Measurements from ENCODE around the gene WDR27.

Gene WDR27

DNA sequence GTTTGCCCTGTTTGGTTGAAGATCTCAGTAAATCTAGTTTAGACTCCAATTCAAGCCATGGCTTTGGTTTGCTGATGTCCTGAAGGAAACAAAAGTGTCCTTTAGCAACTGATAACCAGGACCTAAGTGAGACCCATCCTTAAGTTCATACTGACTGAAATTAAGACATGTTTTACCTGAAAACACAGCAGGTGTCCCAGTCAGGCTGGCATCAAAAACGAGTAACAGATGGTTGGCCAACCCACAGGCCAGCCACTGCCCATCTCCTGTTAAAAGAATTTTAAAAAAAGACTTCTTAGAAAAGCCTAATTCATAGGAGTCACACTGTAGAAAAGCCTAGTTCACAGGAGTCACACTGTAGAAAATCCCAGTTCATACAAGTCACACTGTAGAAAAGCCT, 58.3 kb downstream of the WDR27 start:
- TF ChIP-seq, protein P1, sequence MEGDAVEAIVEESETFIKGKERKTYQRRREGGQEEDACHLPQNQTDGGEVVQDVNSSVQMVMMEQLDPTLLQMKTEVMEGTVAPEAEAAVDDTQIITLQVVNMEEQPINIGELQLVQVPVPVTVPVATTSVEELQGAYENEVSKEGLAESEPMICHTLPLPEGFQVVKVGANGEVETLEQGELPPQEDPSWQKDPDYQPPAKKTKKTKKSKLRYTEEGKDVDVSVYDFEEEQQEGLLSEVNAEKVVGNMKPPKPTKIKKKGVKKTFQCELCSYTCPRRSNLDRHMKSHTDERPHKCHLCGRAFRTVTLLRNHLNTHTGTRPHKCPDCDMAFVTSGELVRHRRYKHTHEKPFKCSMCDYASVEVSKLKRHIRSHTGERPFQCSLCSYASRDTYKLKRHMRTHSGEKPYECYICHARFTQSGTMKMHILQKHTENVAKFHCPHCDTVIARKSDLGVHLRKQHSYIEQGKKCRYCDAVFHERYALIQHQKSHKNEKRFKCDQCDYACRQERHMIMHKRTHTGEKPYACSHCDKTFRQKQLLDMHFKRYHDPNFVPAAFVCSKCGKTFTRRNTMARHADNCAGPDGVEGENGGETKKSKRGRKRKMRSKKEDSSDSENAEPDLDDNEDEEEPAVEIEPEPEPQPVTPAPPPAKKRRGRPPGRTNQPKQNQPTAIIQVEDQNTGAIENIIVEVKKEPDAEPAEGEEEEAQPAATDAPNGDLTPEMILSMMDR (IDR thresholded peaks at IDR 0.05; ENCODE audit: low read depth, low read length, missing control alignments): no peak
- no peak overlapping the region for H3K4me3 ChIP-seq (ENCODE audit: low read depth, low read length)
- no peak for DNase-seq (ENCODE audit: low read depth)

DNA sequence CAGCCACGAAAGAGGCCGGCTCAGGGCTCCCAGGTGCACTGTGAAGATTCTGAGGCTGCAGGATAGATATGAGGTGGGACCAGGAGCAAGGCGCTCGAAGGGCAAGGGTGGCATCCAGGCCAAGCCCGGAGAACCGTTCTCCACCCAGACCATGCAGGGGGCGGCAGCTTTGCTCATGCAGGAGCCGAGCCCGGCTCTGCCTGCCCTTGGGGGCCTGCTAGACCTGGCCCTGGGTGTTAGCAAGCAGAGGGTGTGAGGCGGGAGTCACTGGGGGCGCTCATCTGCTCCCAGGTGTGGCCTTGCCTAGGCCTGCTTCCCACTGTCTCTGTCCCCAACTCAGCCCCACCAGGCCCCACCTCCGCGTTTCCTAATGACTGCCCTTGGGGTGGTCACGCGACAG, 59.4 kb downstream of the WDR27 start:
- TF ChIP-seq, protein P1 (IDR thresholded peaks at IDR 0.05; ENCODE audit: low read depth, low read length, missing control alignments): no peak
- no peak for DNase-seq (ENCODE audit: low read depth)
- no peak overlapping the region for H3K4me3 ChIP-seq (ENCODE audit: low read depth, low read length)

DNA sequence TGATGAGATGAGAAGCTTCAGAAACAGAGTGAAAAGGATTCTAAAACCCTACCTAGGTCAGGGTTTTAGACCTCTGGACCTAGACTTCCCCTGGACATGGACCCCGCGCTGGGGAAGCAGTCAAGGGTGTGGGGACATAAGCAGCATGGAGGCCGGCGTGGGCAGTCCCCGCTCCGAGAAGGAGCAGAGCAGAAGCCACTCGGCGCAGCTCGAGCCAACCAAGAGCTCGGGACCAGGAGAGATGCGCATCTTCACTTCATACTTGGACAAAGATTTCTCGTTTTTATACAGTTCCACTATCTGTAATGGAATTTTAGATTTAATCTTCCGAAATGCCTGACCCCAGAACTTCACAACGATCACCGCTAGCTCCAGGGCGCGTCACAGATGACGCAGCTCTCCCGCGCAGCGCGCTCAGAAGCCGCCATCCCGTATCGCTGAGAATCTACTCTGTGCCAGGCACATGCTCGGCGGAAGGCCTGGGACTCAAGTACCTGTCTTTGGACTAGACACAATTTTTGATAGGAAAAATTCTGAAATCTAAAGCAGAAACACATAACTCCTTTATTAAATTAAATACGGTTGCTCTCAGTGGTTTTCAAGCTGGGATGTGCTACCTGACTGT, 60.3 kb downstream of the WDR27 start:
- TF ChIP-seq, protein P1 (IDR thresholded peaks at IDR 0.05; ENCODE audit: low read depth, low read length, missing control alignments): no peak
- no peak overlapping the region for H3K4me3 ChIP-seq (ENCODE audit: low read depth, low read length)
- no peak for DNase-seq (ENCODE audit: low read depth)

DNA sequence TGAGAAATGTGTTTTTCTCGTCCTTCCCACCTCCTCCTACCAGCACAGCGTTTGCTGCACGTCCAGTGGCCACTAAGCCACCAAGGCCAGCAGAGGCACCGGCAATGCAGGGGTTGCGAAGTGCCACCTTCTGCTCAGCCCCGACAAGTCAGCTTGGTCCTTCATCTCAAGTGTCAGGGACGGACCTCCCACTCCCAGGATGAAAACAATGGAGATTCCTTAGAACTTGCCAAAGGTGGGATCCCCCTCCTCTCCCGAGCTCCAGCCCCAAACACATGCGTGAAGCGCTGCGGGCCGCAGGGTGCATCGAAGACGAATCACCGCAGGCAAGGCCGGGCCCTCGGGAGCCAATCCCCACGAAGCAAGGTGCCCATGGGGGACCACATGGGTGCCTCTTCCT, 60.8 kb downstream of the WDR27 start:
- H3K4me3 ChIP-seq (ENCODE audit: low read depth, low read length): no peak overlapping the region
- TF ChIP-seq, protein P1 (IDR thresholded peaks at IDR 0.05; ENCODE audit: low read depth, low read length, missing control alignments): no peak
- DNase-seq (ENCODE audit: low read depth): no peak

DNA sequence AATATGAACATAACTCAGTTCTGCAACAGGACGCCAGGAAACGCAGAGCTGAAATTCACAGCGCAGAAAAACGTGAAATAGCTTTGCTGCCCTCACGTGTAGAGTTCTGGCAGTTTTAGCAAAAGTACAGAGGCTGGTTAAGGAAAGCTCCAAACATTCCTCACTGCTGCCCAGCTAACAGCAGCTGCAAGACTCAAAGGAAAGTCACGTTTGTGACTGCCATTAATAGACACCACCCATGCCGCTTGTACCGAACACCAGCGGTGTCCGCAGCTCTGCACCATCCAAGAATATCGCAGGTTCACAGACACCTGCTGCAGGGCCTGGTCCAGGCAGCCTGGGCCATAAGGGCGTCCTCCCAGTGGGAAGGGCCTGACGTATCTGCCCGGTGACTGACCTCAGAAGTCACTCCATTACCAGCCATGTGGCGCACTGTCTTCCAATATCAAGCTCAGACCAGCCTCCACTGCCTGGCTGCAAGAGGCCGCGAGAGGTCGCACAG, 61.4 kb downstream of the WDR27 start:
- no peak overlapping the region for H3K4me3 ChIP-seq (ENCODE audit: low read depth, low read length)
- TF ChIP-seq, protein P1 (IDR thresholded peaks at IDR 0.05; ENCODE audit: low read depth, low read length, missing control alignments): no peak
- DNase-seq (ENCODE audit: low read depth): no peak

DNA sequence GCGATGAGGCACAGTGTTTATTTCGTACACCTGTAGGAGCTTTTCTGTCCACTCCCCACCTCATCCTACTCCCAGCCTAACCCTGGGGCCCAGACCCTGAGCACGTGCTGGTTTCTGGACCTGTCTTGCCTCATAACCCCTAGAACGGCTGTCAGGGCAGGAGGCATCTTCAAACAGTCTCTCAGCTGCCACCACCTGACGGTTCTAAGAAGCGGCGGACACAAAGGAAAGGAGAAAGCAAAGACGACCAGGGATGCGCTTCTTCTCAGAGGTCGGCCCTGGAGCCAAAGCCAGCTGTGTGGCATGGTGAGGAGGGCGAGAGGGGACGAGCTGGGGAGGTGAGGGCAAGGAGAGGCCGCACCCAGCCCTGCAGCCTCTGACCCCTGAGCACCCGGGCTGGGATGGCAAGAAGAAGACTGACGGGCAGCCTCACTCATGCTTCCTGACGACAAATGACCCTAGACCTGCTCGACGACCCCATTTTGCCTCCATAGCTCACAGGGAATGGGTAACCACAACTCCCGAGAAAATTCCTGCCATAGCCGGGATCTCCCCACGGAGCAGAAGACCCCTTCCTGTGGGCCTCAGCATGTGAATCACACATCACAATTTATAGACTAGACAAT, 62.1 kb downstream of the WDR27 start:
- DNase-seq (ENCODE audit: low read depth): no peak
- TF ChIP-seq, protein P1 (IDR thresholded peaks at IDR 0.05; ENCODE audit: low read depth, low read length, missing control alignments): no peak
- no peak overlapping the region for H3K4me3 ChIP-seq (ENCODE audit: low read depth, low read length)

DNA sequence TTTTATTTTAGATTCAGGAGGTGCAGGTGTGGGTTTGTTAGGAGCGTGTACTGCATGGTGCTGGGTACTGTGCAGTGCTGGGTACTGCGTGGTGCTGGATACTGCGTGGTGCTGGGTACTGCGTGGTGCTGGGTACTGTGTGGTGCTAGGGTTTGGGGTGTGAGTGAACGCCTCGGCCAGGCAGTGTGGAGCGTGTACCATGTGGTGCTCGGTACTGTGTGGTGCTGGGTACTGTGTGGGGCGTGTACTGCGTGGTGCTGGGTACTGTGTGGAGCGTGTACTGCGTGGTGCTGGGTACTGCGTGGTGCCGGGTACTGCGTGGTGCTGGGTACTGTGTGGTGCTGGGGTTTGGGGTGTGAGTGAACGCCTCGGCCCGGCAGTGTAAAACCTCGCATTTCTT, 62.9 kb downstream of the WDR27 start:
- TF ChIP-seq, protein P1 (IDR thresholded peaks at IDR 0.05; ENCODE audit: low read depth, low read length, missing control alignments): no peak
- no peak for DNase-seq (ENCODE audit: low read depth)
- H3K4me3 ChIP-seq (ENCODE audit: low read depth, low read length): no peak overlapping the region
